DND-41 (cell line): ENCODE data around the gene CCDC85A.

Source experiments
- ATAC-seq: fragments of 200-7000 bp; cut with Tn5 transposase; 3 replicates; pipeline ENCODE4 v1.9.1; 2021; ENCODE audit warnings: low read depth; ENCODE audit not compliant: insufficient read depth
- DNase-seq: peaks from one replicate; pipeline ENCODE4 v3.0.0-alpha.2; 2020
- H2AFZ ChIP-seq: 2 replicates; pipeline ENCODE4 v1.6.0; 2012; ENCODE audit warnings: low read depth, low read length
- H3K27ac ChIP-seq: 2 replicates; pipeline ENCODE4 v1.5.1; 2012; ENCODE audit warnings: low read length, inconsistent platforms
- H3K27me3 ChIP-seq: fragments of 200-600 bp; sonication (generic); 2 replicates; pipeline ENCODE4 v1.6.0; 2012; ENCODE audit warnings: low read length, mild to moderate bottlenecking, inconsistent platforms; ENCODE audit not compliant: insufficient read depth, poor library complexity
- H3K36me3 ChIP-seq: 2 replicates; pipeline ENCODE4 v1.5.1; 2012; ENCODE audit warnings: low read length, inconsistent platforms; ENCODE audit not compliant: insufficient read depth
- H3K4me1 ChIP-seq: 2 replicates; pipeline ENCODE4 v1.5.1; 2012; ENCODE audit warnings: mild to moderate bottlenecking, low read length; ENCODE audit not compliant: insufficient read depth
- H3K4me2 ChIP-seq: 2 replicates; pipeline ENCODE4 v1.6.0; 2012; ENCODE audit warnings: mild to moderate bottlenecking, moderate library complexity, low read length, inconsistent platforms; ENCODE audit not compliant: insufficient read depth
- H3K4me3 ChIP-seq, 2 experiments: fragments of 200-600 bp in 1 of 2; shearing (Covaris generic) in 1 of 2; 2 replicates each; pipeline ENCODE4 v1.5.1; 2012 to 2016; ENCODE audit warnings: inconsistent platforms in 2 of 2, low read length in 2 of 2, mild to moderate bottlenecking in 2 of 2, low read depth in 1 of 2, moderate library complexity in 1 of 2
- H3K79me2 ChIP-seq: 2 replicates; pipeline ENCODE4 v1.6.0; 2012; ENCODE audit warnings: low read length, inconsistent platforms; ENCODE audit not compliant: insufficient read depth
- H3K9ac ChIP-seq: 2 replicates; pipeline ENCODE4 v1.6.0; 2012; ENCODE audit warnings: low read depth, mild to moderate bottlenecking, inconsistent platforms, low read length, moderate library complexity
- H3K9me3 ChIP-seq: 2 replicates; pipeline ENCODE4 v1.5.1; 2012; ENCODE audit warnings: low read length, moderate library complexity, mild to moderate bottlenecking, inconsistent platforms; ENCODE audit not compliant: insufficient read depth, severe bottlenecking
- H4K20me1 ChIP-seq: 2 replicates; pipeline ENCODE4 v1.6.0; 2012; ENCODE audit warnings: low read length; ENCODE audit not compliant: insufficient read depth
- CTCF ChIP-seq: IDR thresholded peaks from 2 replicates; pipeline ENCODE4 v1.5.1; 2012; ENCODE audit warnings: borderline replicate concordance, low read length, moderate library complexity, mild to moderate bottlenecking; ENCODE audit not compliant: poor library complexity, severe bottlenecking; ENCODE audit errors: extremely low read depth
- EZH2 ChIP-seq: IDR thresholded peaks from 3 replicates; pipeline ENCODE4 v1.6.1; 2012; ENCODE audit warnings: borderline replicate concordance, low read depth, mild to moderate bottlenecking, moderate library complexity, low read length, inconsistent platforms; ENCODE audit not compliant: severe bottlenecking

Gene CCDC85A

DNA sequence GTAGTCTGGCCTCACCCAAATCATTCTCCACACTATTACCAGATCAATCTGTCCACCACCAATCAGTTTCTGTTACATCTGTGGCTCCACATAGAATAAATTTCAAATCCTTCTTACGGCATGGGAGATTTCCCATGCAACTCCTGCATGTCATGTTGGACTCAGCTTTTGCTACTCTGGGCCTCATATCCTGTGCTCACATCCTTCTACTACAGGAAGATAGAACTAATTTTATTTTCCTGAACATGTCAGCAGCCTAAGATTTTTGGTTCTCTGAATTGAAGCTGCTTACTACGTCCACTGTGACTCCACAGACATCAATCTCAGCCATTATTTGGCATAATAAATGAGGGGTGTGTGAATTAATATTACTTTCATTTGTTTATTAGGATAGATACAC lies 181.1 kb downstream of the CCDC85A start:
- Histone ChIP-seq H3K36me3 (no peaks in the 10 kb centered on the region), H3K27ac (no peak overlapping the region), H3K4me1 (no peaks in the 10 kb centered on the region), H4K20me1 (no peaks in the 10 kb centered on the region), H3K4me3 (no peak overlapping the region), H3K9me3 (no peaks in the 10 kb centered on the region), H2AFZ (no peak overlapping the region), H3K79me2 (no peaks in the 10 kb centered on the region), H3K9ac (no peak overlapping the region), H3K27me3 (peaks cover 4% of the 10 kb centered on the region), H3K4me2 (no peak overlapping the region)
- TF ChIP-seq CTCF (no peak), EZH2 (no peak)
- ATAC-seq (no peak), DNase-seq (no peak)

DNA sequence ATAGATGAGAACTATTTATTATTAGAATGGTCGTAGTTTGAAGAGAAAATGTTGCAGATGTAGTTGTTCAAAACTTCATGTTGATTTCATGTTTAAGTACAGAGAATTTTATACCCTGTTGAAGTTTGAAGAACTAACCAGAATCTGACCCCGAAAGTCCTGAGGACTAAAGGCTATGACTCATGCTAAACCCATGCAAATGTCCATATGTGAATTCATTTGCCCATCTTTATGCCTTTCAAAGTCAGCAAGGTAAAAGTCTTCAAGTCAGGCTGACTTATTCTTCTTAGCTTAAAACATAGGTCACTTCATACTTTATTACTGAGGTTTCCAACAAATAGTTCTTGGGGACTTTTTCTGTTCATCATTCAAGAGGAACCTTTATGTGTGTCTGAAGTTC lies 185.5 kb downstream of the CCDC85A start:
- DNase-seq (no peak), ATAC-seq (no peak)
- Histone ChIP-seq H3K4me1 (no peaks in the 10 kb centered on the region), H3K4me2 (no peak overlapping the region), H3K36me3 (no peaks in the 10 kb centered on the region), H3K27me3 (peaks cover 4% of the 10 kb centered on the region), H3K4me3 (no peak overlapping the region), H3K79me2 (no peaks in the 10 kb centered on the region), H4K20me1 (no peaks in the 10 kb centered on the region), H2AFZ (no peak overlapping the region), H3K27ac (no peak overlapping the region), H3K9me3 (no peaks in the 10 kb centered on the region), H3K9ac (no peak overlapping the region)
- TF ChIP-seq EZH2, result no peak
- no peak for TF ChIP-seq CTCF

DNA sequence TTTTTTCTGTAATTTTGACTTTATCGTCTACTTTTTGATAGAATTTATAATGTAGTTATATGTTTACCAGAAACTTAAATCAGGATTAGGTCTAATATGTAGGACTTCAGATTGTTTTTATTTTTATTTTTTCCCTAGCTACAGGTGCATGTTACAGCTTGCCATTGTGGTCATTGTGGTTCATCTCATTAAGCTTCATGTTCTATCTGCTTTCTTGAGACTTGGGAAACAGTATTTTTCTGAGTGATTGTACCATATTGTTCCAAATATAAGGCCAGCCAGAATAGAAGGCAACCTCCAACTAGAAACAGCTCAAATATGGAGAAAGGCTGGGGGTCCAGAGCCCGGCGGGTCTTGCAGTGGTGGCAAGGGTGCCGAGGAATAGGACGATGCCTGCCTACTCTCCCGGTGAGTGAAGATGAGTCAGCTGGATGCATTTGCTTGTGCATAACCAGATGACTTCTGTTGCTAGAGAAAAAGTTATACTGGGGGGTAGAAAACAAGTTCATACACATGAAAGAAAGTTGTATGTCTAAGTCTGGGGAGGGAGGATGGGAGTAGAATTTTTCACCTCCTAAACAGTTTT lies 188.4 kb downstream of the CCDC85A start:
- Histone ChIP-seq H3K4me3 (no peak overlapping the region), H3K9me3 (no peaks in the 10 kb centered on the region), H3K27ac (no peak overlapping the region), H3K4me2 (no peak overlapping the region), H3K36me3 (no peaks in the 10 kb centered on the region), H3K4me1 (no peaks in the 10 kb centered on the region), H2AFZ (no peak overlapping the region), H3K27me3 (no peaks in the 10 kb centered on the region), H3K9ac (no peak overlapping the region), H3K79me2 (no peaks in the 10 kb centered on the region), H4K20me1 (no peaks in the 10 kb centered on the region)
- ATAC-seq (no peak), DNase-seq (no peak)
- no peak for TF ChIP-seq EZH2
- TF ChIP-seq CTCF, result no peak

- no peaks in the 10 kb centered on the region for H3K36me3 ChIP-seq
- no peak for DNase-seq
- no peak overlapping the region for H3K9ac ChIP-seq
Measured at GRCh38 chr2:56375251-56375650, 191.5 kb downstream of the CCDC85A start.

More at GRCh38 chr2:56375251-56375650, 191.5 kb downstream of the CCDC85A start:
- no peak overlapping the region for H3K4me3 ChIP-seq
- TF ChIP-seq CTCF, result no peak
- no peak for TF ChIP-seq EZH2
- H3K27me3 ChIP-seq, result no peaks in the 10 kb centered on the region
- no peak overlapping the region for H3K4me2 ChIP-seq
- H2AFZ ChIP-seq, result no peak overlapping the region
- H4K20me1 ChIP-seq, result no peaks in the 10 kb centered on the region
- no peaks in the 10 kb centered on the region for H3K9me3 ChIP-seq
- no peaks in the 10 kb centered on the region for H3K79me2 ChIP-seq
- no peak for ATAC-seq
- H3K4me1 ChIP-seq, result no peaks in the 10 kb centered on the region
- no peak overlapping the region for H3K27ac ChIP-seq
